AML-193 (cell line): ENCODE results near the gene ATP9B.
A peak's percentile ranks its signal among the peaks of the same experiment; 100 is the strongest.

Experiments used
- DNase-seq, 2 experiments: peaks; one replicate each; lab custom pipeline; 2025; lab: John Stamatoyannopoulos, UW

The ATP9B gene, protein sequence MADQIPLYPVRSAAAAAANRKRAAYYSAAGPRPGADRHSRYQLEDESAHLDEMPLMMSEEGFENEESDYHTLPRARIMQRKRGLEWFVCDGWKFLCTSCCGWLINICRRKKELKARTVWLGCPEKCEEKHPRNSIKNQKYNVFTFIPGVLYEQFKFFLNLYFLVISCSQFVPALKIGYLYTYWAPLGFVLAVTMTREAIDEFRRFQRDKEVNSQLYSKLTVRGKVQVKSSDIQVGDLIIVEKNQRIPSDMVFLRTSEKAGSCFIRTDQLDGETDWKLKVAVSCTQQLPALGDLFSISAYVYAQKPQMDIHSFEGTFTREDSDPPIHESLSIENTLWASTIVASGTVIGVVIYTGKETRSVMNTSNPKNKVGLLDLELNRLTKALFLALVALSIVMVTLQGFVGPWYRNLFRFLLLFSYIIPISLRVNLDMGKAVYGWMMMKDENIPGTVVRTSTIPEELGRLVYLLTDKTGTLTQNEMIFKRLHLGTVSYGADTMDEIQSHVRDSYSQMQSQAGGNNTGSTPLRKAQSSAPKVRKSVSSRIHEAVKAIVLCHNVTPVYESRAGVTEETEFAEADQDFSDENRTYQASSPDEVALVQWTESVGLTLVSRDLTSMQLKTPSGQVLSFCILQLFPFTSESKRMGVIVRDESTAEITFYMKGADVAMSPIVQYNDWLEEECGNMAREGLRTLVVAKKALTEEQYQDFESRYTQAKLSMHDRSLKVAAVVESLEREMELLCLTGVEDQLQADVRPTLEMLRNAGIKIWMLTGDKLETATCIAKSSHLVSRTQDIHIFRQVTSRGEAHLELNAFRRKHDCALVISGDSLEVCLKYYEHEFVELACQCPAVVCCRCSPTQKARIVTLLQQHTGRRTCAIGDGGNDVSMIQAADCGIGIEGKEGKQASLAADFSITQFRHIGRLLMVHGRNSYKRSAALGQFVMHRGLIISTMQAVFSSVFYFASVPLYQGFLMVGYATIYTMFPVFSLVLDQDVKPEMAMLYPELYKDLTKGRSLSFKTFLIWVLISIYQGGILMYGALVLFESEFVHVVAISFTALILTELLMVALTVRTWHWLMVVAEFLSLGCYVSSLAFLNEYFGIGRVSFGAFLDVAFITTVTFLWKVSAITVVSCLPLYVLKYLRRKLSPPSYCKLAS

DNA sequence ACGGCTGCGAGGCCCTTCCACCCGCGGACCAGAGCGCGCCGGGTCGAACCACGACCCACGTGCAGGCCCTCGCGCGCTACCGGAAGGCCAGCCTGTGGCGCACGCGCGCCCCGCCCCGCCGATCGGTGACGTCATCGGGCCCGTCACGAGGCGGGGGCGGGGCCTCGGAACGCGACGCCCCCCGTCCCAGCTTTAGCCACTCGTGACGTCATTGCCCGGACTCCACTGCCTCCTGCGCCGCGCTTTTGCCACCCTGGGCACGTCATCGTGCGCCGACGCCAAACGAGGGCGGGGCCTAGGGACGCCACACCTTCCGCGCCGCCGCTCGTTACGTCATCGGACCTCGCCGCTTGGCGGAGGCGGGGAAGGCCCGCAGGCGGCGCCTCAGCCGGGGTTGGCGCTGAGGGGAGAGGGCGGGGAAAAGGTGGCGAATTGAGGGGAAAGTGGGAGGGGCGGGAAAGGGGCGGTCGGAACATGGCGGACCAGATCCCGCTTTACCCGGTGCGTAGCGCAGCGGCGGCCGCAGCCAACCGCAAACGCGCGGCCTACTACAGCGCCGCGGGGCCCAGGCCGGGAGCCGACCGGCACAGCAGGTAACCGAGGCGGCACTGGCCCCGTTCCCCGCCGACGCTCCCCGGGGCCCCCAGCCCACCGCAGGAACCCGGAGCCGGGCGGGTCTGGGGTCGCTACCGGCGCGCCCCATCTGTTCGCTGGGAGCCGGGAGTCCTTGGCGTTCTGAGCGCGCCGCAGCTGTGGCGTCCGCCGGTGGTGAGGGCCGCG, at the start of gene ATP9B:
ATP9B (plus strand) TSS at position 458 of the 780 bp plus-strand sequence; CDS start at position 475, 17 bp downstream.
- peak; percentile 84 to 91 for DNase-seq

DNA sequence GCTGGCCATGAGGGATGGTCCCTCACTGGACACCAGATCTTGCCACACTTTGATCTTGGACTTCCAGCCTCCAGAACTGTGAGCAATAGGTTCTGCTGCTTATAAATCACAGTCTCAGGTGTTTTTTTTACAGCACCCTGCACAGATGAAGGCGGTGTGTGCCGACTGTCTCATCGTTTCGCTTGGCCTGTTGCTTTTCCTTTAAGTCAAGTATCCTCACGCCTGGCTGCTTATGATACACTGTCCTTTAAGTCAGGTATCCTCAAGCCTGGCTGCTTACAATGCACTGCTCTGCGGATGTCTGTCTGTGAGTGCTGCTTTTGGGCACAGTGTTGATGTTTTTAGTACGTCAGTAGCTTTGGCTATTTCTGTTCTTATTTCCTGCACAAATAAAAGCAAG, 49.3 kb upstream of the ATP9B start:
- no peak for DNase-seq

DNA sequence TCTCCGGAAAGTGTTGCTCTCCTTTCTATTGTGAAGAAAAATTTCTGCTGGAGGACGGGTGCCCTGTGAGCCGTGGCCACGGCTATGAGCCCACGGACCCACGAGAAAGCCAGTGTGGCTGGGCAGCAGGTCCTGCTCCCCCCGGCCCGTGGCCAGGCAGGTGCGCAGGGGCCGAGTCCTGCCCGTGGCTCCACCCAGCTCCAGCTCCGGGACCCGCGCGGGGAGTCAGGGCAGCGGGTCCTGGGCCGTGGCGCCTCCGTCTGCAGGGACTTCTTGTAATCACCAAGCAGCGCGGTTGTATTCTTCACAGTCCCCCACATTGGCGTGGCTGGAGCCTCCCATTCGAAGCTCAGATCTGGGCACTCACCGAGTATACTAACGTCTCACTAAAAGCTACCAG, 46.6 kb upstream of the ATP9B start:
- DNase-seq = no peak

DNA sequence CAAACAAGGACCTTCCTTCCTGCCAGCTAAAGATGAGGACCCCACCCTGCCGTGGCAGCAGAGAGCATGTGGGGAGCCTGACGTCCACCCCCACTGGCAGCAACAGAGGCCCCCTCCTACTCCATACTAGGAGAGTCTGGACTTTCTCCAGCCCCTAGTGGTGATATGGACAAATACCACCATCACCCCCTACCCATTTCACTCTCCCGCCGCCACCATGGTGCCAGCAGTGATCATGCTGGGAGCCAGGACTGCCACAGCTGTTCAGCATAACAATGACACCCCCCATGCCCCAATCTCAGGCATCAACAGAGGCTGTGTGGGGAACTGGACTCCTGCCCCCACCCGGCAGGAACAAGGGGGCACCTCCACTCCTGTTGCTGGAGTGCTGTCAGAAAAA, 42.7 kb upstream of the ATP9B start:
- DNase-seq = no peak

DNA sequence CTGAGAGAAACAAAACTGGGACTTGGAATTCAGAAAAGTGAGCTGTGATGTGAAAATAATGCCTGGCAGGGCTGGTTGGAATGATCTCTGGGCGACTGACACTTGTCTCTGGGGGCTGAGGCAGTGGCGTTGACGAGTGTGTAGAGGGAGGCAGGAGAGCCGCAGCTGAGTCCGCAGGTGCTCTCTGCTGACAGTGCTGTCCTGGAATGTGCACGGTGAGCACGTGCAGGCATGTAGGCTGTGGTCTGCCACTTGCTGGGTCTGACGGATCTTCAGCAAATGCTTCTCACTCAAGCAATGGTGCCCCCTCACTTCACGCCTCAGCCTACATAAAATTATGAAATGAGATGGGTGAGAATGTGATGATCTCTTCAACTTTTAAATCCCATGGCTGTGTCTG, 38.5 kb upstream of the ATP9B start:
- DNase-seq = no peak

DNA sequence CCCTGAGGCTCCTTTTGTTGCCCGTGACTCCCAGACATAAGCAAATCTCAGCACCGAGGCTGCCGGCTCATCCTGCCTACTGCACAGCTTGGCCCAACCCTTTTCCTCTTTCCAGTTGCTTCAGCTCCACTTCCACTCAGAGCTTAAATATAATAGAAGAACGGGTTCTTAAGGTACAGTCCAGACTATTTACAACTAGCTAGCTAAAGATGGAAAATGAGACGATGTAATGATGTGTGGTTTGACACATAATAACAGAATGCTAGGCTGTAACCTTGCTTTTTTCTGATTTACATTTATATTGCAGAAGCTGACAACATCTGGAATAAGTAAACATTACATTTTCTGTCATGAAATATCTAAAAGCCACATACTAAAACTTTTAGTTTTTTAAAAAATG, 26.9 kb upstream of the ATP9B start:
- DNase-seq = no peak

DNA sequence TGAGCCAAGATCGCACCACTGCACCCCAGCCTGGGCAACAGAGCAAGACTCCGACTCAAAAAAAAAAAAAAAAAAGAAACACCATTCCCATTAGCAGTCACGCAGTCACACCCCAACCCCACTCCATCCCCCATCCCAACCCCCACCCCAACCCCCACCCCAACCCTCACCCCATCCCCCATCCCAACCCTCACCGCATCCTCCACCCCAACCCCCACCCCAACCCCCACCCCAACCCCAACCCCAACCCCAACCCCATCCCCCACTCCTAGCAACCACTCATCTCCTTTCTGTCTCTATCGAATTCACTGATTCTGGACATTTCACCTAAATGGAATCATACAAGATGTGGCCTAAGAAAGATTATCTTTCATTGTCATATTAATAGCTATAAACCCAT, 25.9 kb upstream of the ATP9B start:
- no peak for DNase-seq

DNA sequence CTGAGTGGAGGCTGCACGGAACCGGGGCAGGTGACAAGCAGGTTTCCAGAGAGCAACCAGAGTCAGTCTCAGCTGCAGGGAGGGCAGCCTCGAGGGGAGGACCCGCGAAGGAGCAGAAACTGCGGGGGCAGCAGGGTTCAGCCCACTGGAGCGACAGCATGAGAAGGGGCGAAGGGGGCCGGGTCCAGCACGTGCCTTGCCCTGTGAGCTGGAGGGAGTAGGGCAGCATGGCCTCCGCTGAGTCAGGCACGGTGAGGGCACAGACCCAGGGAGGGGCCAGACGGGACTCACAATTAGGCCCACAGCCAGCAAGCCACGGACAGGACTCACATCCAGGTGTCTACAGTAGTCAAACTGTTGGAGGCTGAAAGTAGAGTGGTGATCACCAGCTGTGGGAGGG, 22.7 kb upstream of the ATP9B start:
- no peak for DNase-seq

DNA sequence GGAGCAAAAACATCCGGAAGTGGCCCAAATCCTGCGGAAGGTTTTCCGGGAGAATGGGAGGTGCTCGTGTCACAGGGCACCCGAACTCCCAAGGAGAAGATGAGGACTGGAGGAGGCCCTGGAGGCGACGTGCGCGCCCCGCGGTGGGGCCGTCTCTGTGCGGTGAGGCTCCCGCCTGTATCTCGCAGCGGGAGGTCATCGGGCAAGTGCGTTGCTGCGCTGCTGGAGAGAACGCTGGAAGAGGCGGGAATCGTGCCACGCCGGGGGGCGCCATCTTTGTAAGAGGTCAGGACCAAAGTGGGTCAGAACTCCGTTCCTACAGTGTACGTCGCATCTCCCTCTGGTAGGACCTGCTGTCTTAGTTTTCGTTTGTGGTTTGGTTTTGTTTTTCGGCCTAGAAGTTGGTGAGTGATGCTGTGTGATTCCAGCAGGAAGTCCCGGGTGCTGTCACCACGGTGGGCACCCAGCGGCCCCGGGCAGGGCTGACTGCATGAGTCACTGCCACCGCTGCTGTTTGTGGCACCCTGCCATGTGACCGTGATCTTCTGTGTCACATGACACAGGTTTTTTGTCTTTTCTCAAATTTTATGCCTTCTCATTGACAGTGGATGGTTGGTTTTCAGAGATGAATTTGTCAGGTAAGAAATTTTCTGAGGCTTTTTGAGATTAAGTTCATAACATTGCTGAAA, 21.5 kb upstream of the ATP9B start:
- no peak for DNase-seq

DNA sequence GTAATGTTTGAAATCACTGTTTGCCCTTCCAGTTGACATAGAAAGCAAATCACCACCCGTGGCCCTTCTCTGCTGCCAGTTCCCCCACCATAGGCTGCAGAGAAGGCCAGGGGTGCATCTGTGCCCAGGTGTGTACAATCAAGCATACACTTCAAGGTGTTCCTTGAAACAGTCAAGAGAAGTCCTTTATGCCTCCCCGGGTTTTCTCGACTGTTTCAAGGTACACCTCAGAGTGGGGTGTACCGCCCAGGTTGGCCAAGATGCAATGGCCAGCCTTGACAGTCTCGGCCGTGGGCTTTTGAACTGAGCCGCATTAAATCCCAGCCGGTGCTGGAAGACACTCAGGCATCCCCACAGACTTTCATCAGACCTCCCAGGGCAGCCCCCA, 21.0 kb upstream of the ATP9B start:
- no peak for DNase-seq

DNA sequence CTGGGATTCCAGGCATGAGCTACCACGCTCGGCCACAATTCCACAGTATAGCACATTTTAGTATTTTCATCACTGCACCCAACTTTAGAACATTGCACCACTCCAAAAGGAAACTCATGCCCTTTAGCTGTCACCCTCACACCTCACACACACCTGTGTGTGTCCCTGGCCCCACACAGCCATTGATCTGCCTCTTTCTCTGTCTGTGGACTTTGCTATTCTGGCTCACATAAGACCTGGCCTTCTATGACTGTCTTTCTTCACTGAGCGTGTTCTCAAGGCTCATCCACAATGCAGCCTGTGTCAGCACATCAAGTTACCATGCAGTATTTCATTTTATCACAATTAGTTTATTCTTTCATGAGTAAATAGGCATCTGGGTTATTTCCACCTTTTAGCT, 19.7 kb upstream of the ATP9B start:
- DNase-seq = no peak

DNA sequence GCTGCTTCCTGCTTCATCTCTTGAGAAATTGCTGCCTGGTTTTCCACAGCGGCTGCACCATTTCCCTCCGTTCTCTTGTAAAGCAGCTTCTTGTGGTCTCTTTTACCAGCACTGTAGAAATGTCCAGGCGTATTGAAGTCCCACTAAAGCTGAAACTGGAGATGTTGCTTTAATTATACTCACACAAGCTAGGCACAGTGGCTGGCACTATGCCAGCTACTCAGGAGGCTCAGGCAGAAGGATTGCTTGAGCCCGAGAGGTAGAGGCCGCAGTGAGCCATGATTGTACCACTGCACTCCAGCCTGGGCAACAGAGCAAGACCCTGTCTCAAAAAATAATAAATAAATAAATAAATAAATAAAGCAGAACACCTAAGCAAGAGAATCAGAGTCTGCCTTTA, 19.2 kb upstream of the ATP9B start:
- no peak for DNase-seq

DNA sequence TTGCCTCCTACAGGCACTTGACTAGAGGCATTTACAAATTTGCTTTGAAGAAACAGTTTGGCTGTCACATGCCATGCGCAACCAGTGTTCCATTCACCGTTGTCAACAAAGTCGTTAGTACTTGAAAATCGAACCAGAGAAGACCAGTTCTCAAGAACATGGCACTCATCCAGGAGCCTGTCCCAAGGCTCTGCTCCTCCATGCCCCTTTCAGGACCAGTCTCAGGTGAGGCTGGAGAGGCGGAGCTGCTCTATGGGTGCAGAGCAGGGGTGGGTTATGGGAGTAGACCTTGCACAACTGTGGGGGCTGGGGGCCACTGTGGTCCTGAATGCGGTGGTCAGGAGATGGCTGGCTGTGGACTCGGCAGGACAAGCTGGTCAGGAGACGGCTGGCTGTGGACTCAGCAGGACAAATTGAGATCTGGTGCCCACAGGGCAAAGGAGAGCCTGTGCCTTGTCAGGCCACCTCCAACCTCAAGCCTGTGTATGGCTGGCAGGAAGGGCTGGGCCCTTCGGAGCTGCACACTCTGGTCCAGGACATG, 12.3 kb upstream of the ATP9B start:
- DNase-seq = no peak

DNA sequence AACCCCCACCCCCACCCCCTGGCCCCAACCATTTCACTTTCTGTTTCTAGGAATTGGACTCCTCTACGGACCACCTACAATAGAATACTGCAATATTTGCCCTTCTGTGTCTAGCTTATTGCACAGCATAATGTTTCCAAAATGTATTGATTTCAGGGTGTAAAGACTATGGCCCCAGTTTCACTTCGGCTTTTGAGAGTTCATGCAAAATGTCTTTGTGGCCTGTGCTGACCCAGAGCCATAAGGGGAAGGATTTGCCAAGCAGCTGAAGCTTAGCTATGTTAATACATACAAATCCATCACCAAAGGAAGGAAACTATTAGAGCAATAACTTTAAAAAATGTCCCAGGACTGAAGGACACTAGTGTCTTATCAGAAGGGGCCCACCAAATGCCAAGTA, 11.2 kb upstream of the ATP9B start:
- no peak for DNase-seq

DNA sequence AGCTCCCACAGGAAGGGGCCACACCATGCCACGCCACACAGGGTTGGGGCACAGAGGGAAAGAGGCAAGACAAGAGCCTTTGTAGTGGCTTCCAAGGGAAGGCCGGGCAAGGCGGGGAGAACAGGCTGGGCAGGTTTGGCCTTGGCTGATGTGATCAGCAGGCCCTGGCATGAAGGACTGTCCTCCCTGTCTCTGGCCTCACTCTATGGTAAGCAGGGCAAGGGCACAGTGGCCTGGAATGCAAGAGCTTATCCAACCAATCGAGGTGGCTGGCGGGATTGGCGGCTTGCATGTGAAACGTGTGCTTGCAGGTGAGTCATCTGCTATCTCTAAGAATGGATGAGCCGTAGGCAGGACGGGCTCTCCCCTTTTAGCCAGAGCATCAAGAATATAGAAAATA, 6.4 kb upstream of the ATP9B start:
- DNase-seq = no peak

DNA sequence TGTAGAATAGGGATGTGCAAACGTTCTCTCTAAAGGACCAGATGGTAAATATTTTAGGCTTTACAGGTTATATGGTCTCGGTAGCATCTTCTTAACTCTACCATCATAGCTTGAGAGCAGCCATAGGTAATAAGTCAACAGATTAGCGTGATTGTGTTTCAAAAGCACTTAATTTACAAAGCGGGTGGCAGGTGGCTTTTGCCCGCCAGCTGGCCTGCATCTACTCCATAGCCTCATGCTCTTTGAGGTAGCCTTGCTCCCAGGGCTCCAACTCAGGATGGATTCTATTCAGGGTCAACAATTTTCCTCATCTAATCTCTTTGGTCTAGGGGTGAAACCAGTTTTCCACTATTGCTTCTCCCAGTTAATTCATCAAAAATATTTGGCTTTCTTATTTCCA, 5.0 kb upstream of the ATP9B start:
- DNase-seq = no peak

DNA sequence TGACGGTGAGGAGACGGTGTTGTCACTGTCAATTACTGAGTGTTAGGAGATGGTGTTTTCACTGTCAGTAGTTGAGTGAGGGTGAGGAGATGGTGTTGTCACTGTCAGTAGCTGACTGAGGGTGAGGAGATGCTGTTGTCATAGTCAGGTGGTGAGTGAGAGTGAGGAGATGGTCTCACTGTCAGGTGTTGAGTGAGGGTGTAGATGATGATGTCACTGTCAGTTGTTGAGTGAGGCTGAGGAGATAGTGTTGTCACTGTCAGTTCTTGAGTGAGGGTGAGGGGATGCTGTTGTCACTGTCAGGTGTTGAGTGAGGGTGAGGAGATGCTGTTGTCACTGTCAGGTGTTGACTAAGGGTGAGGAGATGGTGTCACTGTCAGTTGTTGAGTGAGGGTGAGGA, 3.4 kb upstream of the ATP9B start:
- DNase-seq = no peak

DNA sequence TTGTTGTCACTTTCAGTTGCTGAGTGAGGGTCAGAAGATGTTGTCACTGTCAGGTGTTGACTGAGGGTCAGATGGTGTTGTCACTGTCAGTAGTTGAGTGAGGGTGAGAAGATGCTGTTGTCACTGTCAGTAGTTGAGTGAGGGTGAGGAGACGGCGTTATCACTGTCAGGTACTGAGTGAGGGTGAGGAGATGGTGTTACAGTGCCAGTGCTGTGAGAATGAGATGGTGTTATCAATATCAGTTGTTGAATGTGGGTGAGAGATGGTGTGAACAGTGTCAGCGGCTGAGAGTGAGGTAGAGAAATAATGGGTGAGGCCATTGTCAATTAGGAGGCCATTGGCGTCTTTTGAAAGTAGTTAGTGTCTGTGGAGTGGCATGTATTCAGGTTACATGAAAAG, 1.6 kb upstream of the ATP9B start:
- DNase-seq = no peak

DNA sequence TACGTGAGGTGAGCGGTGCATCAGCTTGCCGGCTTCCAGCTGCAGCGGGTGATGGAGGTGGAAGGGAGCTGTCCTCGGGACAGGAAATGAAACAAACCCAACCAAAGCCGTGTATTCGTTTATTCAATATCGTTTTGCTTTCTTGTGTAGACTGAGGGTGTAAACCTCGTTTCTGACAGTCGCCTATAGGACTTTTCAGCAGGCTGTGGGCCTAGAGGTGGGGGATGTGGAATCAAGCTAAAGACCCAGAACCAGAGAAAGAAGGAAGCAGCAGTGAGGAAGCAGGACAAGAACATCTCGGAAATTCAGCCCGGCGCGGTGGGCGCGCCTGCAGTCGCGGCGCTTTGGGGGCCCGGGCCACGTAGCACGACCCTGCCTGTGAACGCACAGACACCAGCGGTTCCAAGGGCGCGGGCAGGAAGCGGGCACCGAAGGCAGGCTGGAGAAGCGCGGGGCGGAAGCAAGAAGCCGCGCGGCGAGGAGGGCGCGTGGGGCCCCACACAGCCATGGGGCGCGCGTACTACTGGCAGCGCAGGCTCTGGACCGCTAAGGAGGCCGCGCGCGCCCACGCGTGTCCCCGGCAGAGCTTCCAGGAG, 755 bp upstream of the ATP9B start:
- peak in 1 of 2 experiments; percentile 15 for DNase-seq

DNA sequence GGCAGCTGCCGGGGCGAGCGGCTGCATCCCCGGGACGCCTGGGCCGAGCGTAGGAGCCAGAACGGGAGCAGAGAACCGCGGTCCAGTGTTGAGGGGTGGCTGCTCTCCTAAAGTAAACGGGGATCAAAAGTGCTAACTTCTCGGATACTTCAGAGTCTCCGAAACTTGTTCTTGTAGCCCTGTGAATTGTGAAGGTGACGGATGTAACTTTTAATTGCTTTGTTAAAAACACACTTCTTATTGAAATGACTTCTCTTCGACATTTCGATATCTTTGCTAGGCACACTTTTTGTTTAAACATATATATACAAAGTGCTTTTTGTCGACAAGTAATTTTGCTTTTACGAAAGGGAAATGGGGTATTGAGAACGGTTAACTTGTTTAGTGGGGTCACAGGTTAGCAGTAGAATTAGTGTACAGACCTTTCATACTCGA, 540 bp downstream of the ATP9B start:
- DNase-seq = no peak

DNA sequence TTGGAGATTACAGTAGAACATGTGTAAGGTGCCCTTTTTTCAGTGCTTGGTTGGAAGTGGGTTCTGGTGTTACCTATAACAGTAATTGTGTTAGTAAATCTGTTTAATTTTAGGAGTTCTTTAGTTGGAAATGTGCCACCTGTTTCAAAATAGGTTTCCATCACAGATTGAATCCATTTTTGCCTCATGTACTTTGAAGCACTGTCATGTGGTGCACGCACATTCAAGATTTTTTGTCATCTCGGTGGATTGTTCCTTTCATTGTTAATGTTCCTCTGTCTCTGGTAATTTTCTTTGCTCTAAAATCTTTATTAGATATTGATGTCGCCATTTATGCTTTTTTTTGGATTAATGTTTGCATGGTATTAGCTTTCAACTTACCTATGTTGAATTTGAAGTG, 1.3 kb downstream of the ATP9B start:
- DNase-seq = no peak
